HG02981 (cell line): ENCODE data around the gene USP43.

ENCODE experiments used
- ATAC-seq: cut with Tn5 transposase; IDR thresholded peaks from one replicate; pipeline ENCODE4 v1.9.1; 2021; ENCODE audit warnings: mild to moderate bottlenecking, moderate library complexity; ENCODE audit not compliant: unreplicated experiment

The USP43 gene

GRCh38 chr17:9702914-9703780 is 57.8 kb downstream of the USP43 start:
- no peak for ATAC-seq

GRCh38 chr17:9703781-9704082 is 58.4 kb downstream of the USP43 start:
- ATAC-seq: no peak

- no peak for ATAC-seq
Measured at GRCh38 chr17:9705745-9706144, 60.4 kb downstream of the USP43 start.

- no peak for ATAC-seq
Measured at GRCh38 chr17:9707948-9708347, 62.6 kb downstream of the USP43 start.

- ATAC-seq: no peak
Measured at GRCh38 chr17:9714801-9715200, 69.5 kb downstream of the USP43 start.

GRCh38 chr17:9715503-9716016 is 70.2 kb downstream of the USP43 start:
- no peak for ATAC-seq

GRCh38 chr17:9725575-9725974 is 80.3 kb downstream of the USP43 start:
- ATAC-seq: no peak

GRCh38 chr17:9726291-9726690 is 81.0 kb downstream of the USP43 start:
- ATAC-seq: no peak

- ATAC-seq: no peak
Measured at GRCh38 chr17:9728005-9728404, 82.7 kb downstream of the USP43 start.

- ATAC-seq: no peak
Measured at GRCh38 chr17:9728564-9728963, 83.2 kb downstream of the USP43 start.

GRCh38 chr17:9729034-9729650 is 83.8 kb downstream of the USP43 start:
- ATAC-seq: no peak

GRCh38 chr17:9729735-9730420 is 84.6 kb downstream of the USP43 start:
- no peak for ATAC-seq

- ATAC-seq: no peak
Measured at GRCh38 chr17:9750524-9750923, 105.2 kb downstream of the USP43 start.

- ATAC-seq: no peak
Measured at GRCh38 chr17:9755083-9755482, 109.8 kb downstream of the USP43 start.

GRCh38 chr17:9760266-9760665 is 114.9 kb downstream of the USP43 start:
- ATAC-seq: no peak

- no peak for ATAC-seq
Measured at GRCh38 chr17:9763643-9764042, 118.3 kb downstream of the USP43 start.

- ATAC-seq: no peak
Measured at GRCh38 chr17:9765322-9765721, 120.0 kb downstream of the USP43 start.

GRCh38 chr17:9766970-9767369 is 121.7 kb downstream of the USP43 start:
- ATAC-seq: no peak

- ATAC-seq: no peak
Measured at GRCh38 chr17:9767432-9767991, 122.2 kb downstream of the USP43 start.

- ATAC-seq: no peak
Measured at GRCh38 chr17:9768381-9768934, 123.1 kb downstream of the USP43 start.

- no peak for ATAC-seq
Measured at GRCh38 chr17:9769036-9769695, 123.8 kb downstream of the USP43 start.
